ENCODE data around the gene SLC12A5. TPM values are rescaled to one million over a fixed set of nuclear protein-coding genes. Genes with fewer than 3 reads are reported as not detected.

The SLC12A5 gene
- total and polyA plus RNA-seq, 9 of the 15 experiments (the other 6 are each of a cell fraction or from before 2014, with no cell fraction given): 0.36 to 7.5 (median 2.1) TPM

GRCh38 chr20:46021361-46022359, 7.4 kb upstream of the SLC12A5 start (continued):
- TF ChIP-seq MGA (IDR thresholded peaks at IDR 0.05): 0 out of 2 replicates have a peak, but pooled peaks have one; percentile 34
- peak; percentile 45; the same call in 1 of the 2 replicates for TF ChIP-seq ZBTB7A (IDR thresholded peaks at IDR 0.05; ENCODE audit: borderline replicate concordance, control insufficient read depth, low read depth, low read length)
- peak in 1 of 2 experiments; percentile 49; a peak in 2 of 4 replicates for TF ChIP-seq HDAC1 (IDR thresholded peaks at IDR 0.05)
- TF ChIP-seq MNT (conservative IDR thresholded peaks at IDR 0.05): peak in 1 of 2 experiments; percentile 52; a peak in 3 of 4 replicates
- peak; percentile 63 for TF ChIP-seq ZFX (CRISPR knock-in tag; IDR thresholded peaks at IDR 0.05)
- 0 out of 2 replicates have a peak, but pooled peaks have one; percentile 57 for TF ChIP-seq BCOR (IDR thresholded peaks at IDR 0.05)
- TF ChIP-seq CCNT2 (IDR thresholded peaks at IDR 0.05; ENCODE audit: borderline replicate concordance, extremely low read depth, insufficient read length, low read depth, low read length): peak; percentile 25
- 0 out of 2 replicates have a peak, but pooled peaks have one; percentile 25 for TF ChIP-seq ZBTB26 (CRISPR knock-in tag; IDR thresholded peaks at IDR 0.05)
- peak; percentile 29; the same call in 1 of the 2 replicates for TF ChIP-seq ZNF316 (IDR thresholded peaks at IDR 0.05)
- TF ChIP-seq MAZ (CRISPR knock-in tag; conservative IDR thresholded peaks at IDR 0.05 in 1 of 2, IDR thresholded peaks at IDR 0.05 in 1 of 2): peak; percentile 41 to 77; a peak in 3 of 4 replicates

Data from K562 (cell line).